ENCODE results near the gene APLN. TPM values are rescaled to one million over a fixed set of nuclear protein-coding genes. Genes with fewer than 3 reads are reported as not detected.

The APLN gene
- total RNA-seq: 1 to 10 TPM in 1 of 2 donors, not detected in 1; 1.1 TPM

- no peaks in the 10 kb centered on the region for H3K9me3 Mint-ChIP-seq
- ATAC-seq (peak; percentile 69), DNase-seq (ENCODE audit: low spot score) (no peak)
- no peaks in the 10 kb centered on the region for H3K36me3 Mint-ChIP-seq
- H3K4me1 Mint-ChIP-seq (ENCODE audit: low read depth in 2 of 2): peaks cover 0 to 6% of the 10 kb centered on the region in 2 donors
- H3K27me3 Mint-ChIP-seq: peaks cover 0 to 30% of the 10 kb centered on the region in 2 donors
- peak within 1 kb of the TSS; percentile 48 for H3K4me3 Mint-ChIP-seq
- no peak within 1 kb of the TSS for H3K27ac Mint-ChIP-seq
These were observed at the start of gene APLN for GRCh38 chrX:129654652-129655546. Gene APLN (minus strand): TSS chrX:129654956. CDS start chrX:129654630, 326 bp downstream.

GRCh38 chrX:129704491-129704890 is 49.7 kb upstream of the APLN start:
- Mint-ChIP-seq H3K27ac (no peak overlapping the region), H3K9me3 (no peaks in the 10 kb centered on the region), H3K36me3 (peaks cover 5% of the 10 kb centered on the region), H3K27me3 (peaks cover 9 to 12% of the 10 kb centered on the region in 2 donors), H3K4me3 (no peak overlapping the region), H3K4me1 (ENCODE audit: low read depth in 2 of 2) (peaks cover 0 to 6% of the 10 kb centered on the region in 2 donors)
- ATAC-seq: no peak
- DNase-seq (ENCODE audit: low spot score): no peak

DNA sequence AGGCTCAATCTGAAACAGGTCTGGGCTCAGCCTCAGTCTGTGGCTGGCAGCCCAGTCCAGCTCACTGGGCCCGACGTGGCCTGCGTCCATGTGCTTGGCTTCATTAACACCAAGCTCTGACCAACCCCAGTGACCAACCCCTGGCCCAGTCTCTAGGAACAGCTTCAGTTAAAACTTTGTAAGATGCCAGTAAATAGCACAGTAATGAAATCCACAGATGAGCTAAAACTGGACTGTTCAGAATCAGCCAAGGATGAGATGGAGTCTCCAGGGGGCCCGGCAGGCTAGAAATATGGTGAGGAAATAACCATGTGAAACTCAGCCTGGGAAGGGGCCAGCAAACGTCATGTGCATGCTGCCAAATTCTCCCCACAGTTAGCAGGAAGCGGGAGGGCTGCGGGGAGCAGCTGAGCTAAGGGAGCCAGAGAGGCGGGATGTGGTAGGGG is 46.9 kb upstream of the APLN start:
- ATAC-seq (no peak), DNase-seq (ENCODE audit: low spot score) (no peak)
- peak overlapping the region in 1 of 2 donors; percentile 54 for H3K27ac Mint-ChIP-seq
- H3K27me3 Mint-ChIP-seq: peaks cover 0 to 4% of the 10 kb centered on the region in 2 donors
- H3K4me1 Mint-ChIP-seq (ENCODE audit: low read depth in 2 of 2): no peaks in the 10 kb centered on the region
- H3K36me3 Mint-ChIP-seq: no peaks in the 10 kb centered on the region
- H3K9me3 Mint-ChIP-seq: no peaks in the 10 kb centered on the region
- H3K4me3 Mint-ChIP-seq: no peak overlapping the region

DNA sequence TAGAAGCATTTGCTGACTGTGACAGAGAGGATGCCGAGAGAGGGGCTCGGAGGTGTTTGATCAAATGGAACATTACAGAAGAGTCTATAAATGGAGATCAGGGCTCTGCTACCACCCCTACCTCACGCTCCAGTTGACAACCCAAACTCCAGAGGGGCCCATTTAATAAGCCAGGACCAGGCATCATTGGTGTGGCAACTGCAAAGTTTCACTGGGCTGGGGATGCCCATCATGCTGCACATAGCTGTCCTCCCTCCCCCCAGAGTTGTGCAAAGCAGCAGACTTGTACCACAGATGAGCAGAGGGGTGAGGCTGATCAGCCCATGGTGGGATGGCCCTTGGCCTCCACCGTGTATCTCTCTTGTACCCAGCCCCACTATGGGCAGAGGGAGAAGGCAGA is 45.8 kb upstream of the APLN start:
- no peak overlapping the region for H3K27ac Mint-ChIP-seq
- peaks cover 0 to 7% of the 10 kb centered on the region in 2 donors for H3K27me3 Mint-ChIP-seq
- no peak overlapping the region for H3K4me3 Mint-ChIP-seq
- no peaks in the 10 kb centered on the region for H3K36me3 Mint-ChIP-seq
- no peak for ATAC-seq
- no peaks in the 10 kb centered on the region for H3K4me1 Mint-ChIP-seq (ENCODE audit: low read depth in 2 of 2)
- H3K9me3 Mint-ChIP-seq: no peaks in the 10 kb centered on the region
- no peak for DNase-seq (ENCODE audit: low spot score)

GRCh38 chrX:129698150-129698549 is 43.4 kb upstream of the APLN start:
- DNase-seq (ENCODE audit: low spot score): no peak

GRCh38 chrX:129697204-129697829 is 42.6 kb upstream of the APLN start:
- no peak for DNase-seq (ENCODE audit: low spot score)
- Mint-ChIP-seq H3K27ac (no peak overlapping the region), H3K9me3 (no peaks in the 10 kb centered on the region), H3K27me3 (peaks cover 0 to 10% of the 10 kb centered on the region in 2 donors), H3K4me1 (ENCODE audit: low read depth in 2 of 2) (no peaks in the 10 kb centered on the region), H3K4me3 (no peak overlapping the region), H3K36me3 (no peaks in the 10 kb centered on the region)
- ATAC-seq: no peak

More at GRCh38 chrX:129698150-129698549, 43.4 kb upstream of the APLN start:
- no peaks in the 10 kb centered on the region for H3K9me3 Mint-ChIP-seq
- no peak for ATAC-seq
- H3K27me3 Mint-ChIP-seq: peaks cover 0 to 10% of the 10 kb centered on the region in 2 donors
- H3K36me3 Mint-ChIP-seq: no peaks in the 10 kb centered on the region
- H3K4me1 Mint-ChIP-seq (ENCODE audit: low read depth in 2 of 2): no peaks in the 10 kb centered on the region
- no peak overlapping the region for H3K4me3 Mint-ChIP-seq
- no peak overlapping the region for H3K27ac Mint-ChIP-seq

- DNase-seq (ENCODE audit: low spot score): no peak
- no peaks in the 10 kb centered on the region for H3K9me3 Mint-ChIP-seq
- no peaks in the 10 kb centered on the region for H3K4me1 Mint-ChIP-seq (ENCODE audit: low read depth in 2 of 2)
- H3K4me3 Mint-ChIP-seq: no peak overlapping the region
- peaks cover 0 to 10% of the 10 kb centered on the region in 2 donors for H3K27me3 Mint-ChIP-seq
- no peaks in the 10 kb centered on the region for H3K36me3 Mint-ChIP-seq
- no peak overlapping the region for H3K27ac Mint-ChIP-seq
- ATAC-seq: no peak
These were observed 41.9 kb upstream of the APLN start for GRCh38 chrX:129696463-129697155.

DNA sequence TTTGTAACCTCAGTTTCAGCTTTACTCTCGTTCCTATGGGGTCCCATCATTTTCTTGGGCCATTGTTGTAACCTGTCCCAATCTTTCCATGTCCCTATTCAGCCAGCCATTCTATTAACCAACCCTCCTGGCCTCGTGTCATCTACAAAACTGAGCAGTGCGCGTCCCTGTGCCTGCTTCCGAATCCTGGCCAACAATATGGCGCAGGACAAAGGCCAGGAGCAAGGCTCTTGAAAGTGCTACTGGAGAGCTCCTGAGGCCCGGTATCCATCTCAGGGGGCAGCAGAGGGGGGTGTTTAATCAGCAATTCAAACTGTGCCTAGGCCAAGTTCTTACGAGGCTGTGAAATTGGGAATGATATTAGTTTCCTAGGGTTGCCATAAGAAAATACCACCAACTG is 41.2 kb upstream of the APLN start:
- ATAC-seq: no peak
- Mint-ChIP-seq H3K27me3 (peaks cover 0 to 10% of the 10 kb centered on the region in 2 donors), H3K9me3 (no peaks in the 10 kb centered on the region), H3K36me3 (no peaks in the 10 kb centered on the region), H3K27ac (no peak overlapping the region), H3K4me1 (ENCODE audit: low read depth in 2 of 2) (no peaks in the 10 kb centered on the region), H3K4me3 (no peak overlapping the region)
- no peak for DNase-seq (ENCODE audit: low spot score)

DNA sequence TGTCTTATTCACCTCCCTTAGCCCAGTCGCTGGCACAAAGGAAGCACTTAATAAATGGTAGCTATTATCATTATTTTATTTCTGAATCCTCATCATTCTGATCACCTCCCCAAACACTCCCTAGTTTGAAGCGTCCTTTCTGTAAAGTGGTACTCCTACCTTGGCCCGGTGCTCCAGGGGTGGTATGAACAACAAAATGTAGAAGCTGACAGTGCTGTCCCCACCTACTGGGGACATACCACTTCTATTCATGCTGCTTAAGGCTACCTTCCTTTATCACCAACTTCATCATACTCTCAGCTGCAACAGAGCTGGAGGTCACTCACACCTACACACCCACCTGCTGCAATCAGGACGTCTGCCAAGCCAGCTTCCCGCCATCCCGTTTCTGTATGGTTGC is 40.8 kb upstream of the APLN start:
- ATAC-seq (no peak), DNase-seq (ENCODE audit: low spot score) (no peak)
- H3K36me3 Mint-ChIP-seq: no peaks in the 10 kb centered on the region
- no peak overlapping the region for H3K4me3 Mint-ChIP-seq
- H3K9me3 Mint-ChIP-seq: no peaks in the 10 kb centered on the region
- no peak overlapping the region for H3K27ac Mint-ChIP-seq
- peaks cover 0 to 10% of the 10 kb centered on the region in 2 donors for H3K27me3 Mint-ChIP-seq
- H3K4me1 Mint-ChIP-seq (ENCODE audit: low read depth in 2 of 2): no peaks in the 10 kb centered on the region

DNA sequence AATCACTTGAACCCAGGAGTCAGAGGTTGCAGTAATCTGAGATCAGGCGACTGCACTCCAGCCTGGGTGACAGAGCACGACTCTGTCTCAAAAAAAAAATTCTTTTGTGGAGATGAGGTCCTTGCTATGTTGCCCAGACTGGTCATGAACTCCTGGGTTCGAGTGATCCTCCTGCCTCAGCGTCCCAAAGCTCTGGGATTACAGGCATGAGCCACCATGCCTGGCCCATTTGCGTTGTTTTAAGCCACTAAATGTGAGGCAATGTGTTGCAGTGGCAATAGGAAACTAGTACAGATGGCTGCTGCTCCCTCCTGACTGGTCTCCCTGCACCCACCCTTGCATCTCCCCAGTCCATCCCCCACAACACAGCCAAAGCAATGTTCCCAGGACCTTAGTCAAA is 40.0 kb upstream of the APLN start:
- Mint-ChIP-seq H3K4me1 (ENCODE audit: low read depth in 2 of 2) (no peaks in the 10 kb centered on the region), H3K36me3 (no peaks in the 10 kb centered on the region)
- DNase-seq (ENCODE audit: low spot score): no peak

GRCh38 chrX:129693354-129693753 is 38.6 kb upstream of the APLN start:
- Mint-ChIP-seq H3K36me3 (no peaks in the 10 kb centered on the region), H3K27me3 (peaks cover 0 to 7% of the 10 kb centered on the region in 2 donors), H3K27ac (no peak overlapping the region), H3K9me3 (no peaks in the 10 kb centered on the region), H3K4me3 (no peak overlapping the region), H3K4me1 (ENCODE audit: low read depth in 2 of 2) (no peaks in the 10 kb centered on the region)
- no peak for DNase-seq (ENCODE audit: low spot score)
- ATAC-seq: no peak

More for the DNA sequence above, 40.0 kb upstream of the APLN start:
- no peak for ATAC-seq
- no peak overlapping the region for H3K27ac Mint-ChIP-seq
- no peaks in the 10 kb centered on the region for H3K9me3 Mint-ChIP-seq
- H3K27me3 Mint-ChIP-seq: peaks cover 0 to 10% of the 10 kb centered on the region in 2 donors
- no peak overlapping the region for H3K4me3 Mint-ChIP-seq

DNA sequence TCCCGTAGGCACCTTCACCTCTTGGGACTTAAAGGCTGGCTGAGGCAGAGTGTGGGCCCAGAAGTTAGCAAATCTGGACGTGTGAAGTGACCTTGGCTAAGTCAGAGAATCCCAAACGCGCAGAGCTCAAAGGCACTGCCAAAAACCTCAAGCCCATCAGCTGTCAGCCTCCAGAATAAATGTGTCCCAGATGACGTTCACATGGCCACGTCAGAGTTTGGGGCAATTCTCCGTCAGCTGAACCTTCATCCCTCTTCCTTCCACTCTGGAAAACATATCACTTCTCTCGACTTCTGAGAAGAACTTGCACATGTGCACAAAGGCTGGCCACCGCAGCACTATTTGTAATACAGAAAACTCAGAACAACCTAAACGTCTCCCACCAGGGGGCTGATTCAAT is 35.7 kb upstream of the APLN start:
- no peaks in the 10 kb centered on the region for H3K36me3 Mint-ChIP-seq
- DNase-seq (ENCODE audit: low spot score): no peak
- no peaks in the 10 kb centered on the region for H3K9me3 Mint-ChIP-seq
- H3K27ac Mint-ChIP-seq: no peak overlapping the region
- no peak for ATAC-seq
- no peaks in the 10 kb centered on the region for H3K4me1 Mint-ChIP-seq (ENCODE audit: low read depth in 2 of 2)
- H3K27me3 Mint-ChIP-seq: peaks cover 0 to 3% of the 10 kb centered on the region in 2 donors
- no peak overlapping the region for H3K4me3 Mint-ChIP-seq

- no peaks in the 10 kb centered on the region for H3K36me3 Mint-ChIP-seq
- DNase-seq (ENCODE audit: low spot score) (no peak), ATAC-seq (no peak)
- H3K9me3 Mint-ChIP-seq: no peaks in the 10 kb centered on the region
- no peak overlapping the region for H3K27ac Mint-ChIP-seq
- H3K27me3 Mint-ChIP-seq: no peaks in the 10 kb centered on the region
- no peak overlapping the region for H3K4me3 Mint-ChIP-seq
- no peaks in the 10 kb centered on the region for H3K4me1 Mint-ChIP-seq (ENCODE audit: low read depth in 2 of 2)
These were observed 35.0 kb upstream of the APLN start for GRCh38 chrX:129689796-129690195.

DNA sequence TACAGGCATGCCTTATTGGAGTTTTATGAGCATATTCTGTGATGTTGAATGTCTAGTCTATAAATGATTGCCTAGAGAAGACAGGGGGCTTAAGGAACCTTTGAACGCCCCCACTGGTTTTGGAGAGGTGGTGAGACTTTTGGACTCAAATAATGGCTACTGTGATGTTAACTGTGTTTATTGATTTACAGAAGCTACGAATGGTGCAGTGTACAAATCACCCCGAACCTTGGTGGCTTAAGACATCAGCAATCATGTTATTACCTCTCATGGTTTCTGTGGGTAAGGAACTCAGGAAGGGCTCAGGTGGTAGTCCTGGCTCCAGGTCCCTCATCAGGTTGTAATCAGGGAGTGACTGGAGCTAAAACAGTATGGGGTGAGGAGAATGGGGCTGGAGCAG is 33.3 kb upstream of the APLN start:
- DNase-seq (ENCODE audit: low spot score): no peak
- ATAC-seq: no peak
- Mint-ChIP-seq H3K27ac (no peak overlapping the region), H3K36me3 (no peaks in the 10 kb centered on the region), H3K4me1 (ENCODE audit: low read depth in 2 of 2) (no peaks in the 10 kb centered on the region), H3K4me3 (no peak overlapping the region), H3K9me3 (no peaks in the 10 kb centered on the region), H3K27me3 (peaks cover 0 to 8% of the 10 kb centered on the region in 2 donors)
